Suppressor macrophage treated with lipopolysaccharide for 4 hours (primary cell): Measurements from ENCODE around the gene RFC3.
A peak's percentile ranks its signal among the peaks of the same experiment; 100 is the strongest.

Experiments used
- DNase-seq: peaks from one replicate; pipeline ENCODE4 v3.0.0-alpha.2; 2020

RFC3 gene

DNA sequence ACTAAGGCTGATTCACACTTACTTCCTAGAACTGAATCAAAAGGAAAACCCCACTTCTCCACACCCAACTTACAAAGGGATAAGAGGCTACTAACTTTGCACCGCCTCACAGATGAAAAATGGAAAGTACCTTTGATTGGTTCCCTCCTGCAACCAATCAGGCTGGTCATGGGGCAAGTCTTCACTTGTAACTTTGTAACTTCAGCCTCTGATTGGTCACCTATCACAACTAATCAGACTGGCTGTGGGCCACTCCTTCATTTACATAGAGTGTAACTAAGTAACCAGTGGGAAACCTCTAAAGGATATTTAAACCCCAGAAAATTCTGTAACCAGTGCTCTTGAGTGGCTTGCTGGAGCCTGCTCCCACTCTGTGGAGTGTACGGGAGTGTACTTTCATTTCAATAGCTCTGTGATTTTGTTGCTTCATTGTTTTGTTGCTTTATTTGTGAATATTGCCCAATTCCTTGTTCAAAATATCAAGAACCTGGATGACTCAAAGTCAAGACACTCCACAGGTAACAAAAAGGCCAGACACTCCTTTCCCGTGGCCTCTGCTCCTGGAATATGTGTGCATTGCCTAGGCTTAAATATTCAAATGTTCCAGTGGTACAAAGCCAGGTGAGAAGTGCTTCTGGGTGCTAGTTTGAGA, 50.5 kb downstream of the RFC3 start:
- DNase-seq = peak; percentile 2

DNA sequence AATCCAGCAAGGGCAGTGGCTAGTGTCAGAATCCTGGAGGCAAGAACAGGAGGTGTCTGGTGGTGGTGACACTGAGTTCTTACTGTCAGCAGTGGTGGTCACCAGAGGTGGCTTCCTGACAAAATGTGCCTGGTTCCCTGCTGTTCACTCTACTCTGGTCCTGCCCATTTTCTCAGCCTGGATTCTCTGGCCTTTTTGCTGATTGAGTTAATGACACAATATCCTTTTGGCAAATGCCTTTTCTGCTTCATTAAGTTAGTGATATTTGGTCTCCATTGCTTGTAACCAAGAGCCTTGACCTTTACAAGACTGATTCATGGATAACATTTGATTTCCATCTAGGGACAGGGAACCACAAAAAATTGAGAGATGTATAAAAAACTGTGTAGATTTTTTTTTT, 51.1 kb downstream of the RFC3 start:
- DNase-seq = no peak

DNA sequence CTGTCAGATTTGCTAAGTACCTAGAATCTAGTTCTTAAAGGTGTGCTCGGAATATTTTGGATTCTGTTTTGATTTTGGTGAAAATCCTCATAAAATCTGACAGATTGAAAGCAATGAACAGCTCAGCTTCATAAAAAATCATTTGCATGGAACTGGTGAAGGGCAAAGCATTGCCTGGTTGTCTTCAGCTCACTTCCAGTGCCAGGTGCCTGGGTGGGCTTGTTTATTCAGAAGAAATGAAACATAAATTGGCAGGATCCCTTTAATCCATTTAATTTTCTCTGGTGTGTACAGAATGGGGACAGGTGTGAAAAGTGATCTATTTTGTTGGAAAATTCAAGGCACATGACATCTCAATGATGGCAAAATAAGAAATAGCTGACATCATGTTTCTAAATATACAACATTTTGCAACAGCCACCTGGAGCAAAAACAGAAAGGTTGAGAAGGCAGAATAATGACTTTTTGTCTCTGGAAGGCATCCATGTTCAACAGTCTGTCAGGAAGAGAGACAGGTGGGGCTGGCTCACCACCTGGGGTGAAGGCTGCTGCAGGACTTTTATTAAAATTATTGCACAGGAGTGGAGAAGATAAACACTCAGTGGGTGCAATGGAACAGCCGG, 52.2 kb downstream of the RFC3 start:
- DNase-seq = no peak

DNA sequence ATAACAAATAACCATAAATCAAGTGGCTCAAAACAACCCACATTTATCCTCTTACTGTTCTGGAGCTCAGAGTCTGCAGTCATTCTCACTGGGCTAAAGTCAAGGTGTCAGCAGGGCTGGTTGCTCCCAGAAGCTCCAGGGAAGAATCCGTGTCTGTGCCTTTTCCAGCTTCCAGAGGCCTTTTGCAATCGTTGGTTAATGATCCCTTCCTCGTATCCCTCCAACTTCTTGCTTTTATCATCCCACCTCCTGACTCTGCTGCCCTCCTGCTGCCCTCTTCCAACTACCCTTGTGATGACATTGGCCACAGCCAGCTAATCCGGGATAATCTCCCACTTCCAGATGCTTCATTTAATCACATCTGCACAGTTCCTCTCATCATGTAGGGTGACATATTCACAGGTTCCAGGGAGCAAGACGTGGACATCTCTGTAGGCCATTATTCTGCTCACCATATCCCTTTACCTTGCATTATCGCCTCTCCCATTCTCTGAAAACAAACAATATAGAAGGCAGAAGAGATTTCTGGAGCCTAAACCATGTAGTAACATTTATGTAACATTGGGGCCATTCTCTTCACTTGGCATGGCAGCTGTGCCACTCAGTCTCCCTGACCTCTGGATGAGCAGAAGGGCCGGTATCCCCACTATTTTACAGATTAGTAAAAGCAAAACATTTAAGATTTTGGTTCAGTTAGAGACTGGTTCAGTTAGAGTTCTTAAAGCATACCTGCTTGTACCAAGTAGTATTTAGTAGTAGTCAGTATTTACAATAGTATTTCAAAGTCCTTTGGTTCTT, 53.5 kb downstream of the RFC3 start:
- no peak for DNase-seq

DNA sequence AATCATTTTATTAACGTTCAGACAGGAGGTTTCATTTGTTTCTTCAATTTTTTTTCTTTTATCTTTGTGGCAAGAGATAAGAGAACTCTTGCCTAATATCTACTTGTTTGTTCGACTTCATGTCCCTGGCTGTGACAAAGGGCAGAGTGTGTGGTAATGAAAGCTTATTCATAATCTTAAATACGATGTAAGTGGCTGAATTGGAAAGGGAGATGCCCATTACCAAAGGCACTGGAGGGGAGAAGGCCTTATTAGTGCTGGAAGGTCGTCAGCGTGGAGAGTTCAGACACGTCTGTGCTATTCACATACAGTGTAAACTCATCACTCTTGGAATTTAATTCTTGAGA, 54.0 kb downstream of the RFC3 start:
- no peak for DNase-seq

DNA sequence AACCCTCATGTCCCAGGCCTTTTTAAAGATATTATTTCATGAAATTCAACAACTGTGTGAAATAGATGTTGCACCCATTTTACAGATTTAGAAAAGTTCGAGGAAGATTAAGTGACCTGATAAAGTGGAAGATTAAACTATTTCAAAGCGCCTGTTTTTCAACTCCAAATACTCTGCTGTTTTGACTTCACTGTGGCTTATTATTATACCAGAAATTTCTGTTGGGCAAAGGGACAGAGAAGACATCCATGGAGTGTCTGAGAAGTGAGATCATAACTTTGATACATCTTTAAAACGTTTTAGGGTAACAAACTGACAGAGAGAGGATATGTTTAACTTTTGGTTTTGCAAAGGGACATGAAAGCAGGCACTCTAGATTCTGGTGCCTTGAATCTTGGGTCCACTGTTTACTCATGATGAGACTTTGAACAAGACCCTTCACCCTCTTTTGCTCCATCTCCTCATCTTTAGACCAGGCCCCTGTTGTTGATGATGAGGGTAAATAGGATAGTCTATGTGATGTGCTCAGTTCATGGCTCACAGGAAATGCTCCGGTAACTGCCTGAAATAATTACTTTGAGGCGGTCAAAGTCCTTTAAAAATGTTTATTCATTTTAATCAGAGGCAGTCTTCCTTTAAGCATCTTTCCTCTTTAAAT, 55.4 kb downstream of the RFC3 start:
- no peak for DNase-seq

DNA sequence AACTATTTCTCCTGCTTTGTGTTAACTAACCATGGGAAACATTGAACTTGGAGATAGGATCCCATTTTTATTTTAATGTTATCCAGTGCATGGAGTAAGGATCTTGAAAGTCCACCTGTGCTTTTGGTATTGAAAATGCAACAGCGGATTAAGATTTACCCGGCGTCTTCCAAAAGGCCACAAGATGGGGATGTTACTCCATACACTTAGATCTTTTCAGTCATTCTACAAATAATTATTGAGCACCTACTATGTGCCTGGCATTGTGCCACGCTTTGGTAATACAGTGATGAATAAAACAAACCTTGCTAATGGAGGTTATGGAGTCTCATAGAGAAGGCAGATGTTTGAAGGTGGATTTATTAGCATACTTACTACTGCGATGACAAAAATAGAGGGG, 56.9 kb downstream of the RFC3 start:
- DNase-seq = no peak

DNA sequence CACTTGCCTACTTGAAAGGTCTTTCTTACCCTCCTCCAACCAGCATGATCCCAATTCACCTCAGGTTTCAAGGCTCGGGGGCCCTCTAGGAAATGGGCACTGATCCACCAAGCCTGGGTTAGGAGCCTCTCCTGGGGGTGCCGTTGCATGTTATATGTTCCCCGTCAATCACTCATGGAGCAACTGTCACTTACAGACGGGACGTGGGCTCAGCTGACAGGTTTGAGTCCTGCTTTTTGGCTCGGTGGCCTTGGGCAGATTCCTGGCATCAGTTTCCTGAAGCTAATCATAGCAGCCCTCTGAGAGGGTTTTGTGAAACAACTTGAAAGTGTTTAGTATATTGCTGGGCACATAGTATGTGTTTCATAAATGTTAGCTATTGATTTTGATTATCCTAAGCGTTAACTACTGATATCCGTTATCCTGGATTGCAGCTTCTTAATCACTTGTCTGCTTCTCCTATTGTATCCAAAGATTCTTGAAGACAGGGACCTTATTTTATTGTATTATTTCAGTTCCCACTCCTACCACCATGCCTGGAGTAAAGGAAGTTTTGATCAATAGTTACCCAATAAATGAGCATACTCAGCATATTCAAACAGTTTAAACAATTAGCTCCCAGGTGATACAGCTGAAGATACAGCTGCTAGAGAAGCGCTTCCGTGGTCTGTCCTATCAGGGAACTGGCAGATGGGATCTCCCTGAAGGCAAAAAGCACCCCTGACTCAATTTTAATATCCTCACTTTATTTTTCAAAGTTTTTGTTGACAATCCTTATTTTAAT, 57.9 kb downstream of the RFC3 start:
- no peak for DNase-seq

DNA sequence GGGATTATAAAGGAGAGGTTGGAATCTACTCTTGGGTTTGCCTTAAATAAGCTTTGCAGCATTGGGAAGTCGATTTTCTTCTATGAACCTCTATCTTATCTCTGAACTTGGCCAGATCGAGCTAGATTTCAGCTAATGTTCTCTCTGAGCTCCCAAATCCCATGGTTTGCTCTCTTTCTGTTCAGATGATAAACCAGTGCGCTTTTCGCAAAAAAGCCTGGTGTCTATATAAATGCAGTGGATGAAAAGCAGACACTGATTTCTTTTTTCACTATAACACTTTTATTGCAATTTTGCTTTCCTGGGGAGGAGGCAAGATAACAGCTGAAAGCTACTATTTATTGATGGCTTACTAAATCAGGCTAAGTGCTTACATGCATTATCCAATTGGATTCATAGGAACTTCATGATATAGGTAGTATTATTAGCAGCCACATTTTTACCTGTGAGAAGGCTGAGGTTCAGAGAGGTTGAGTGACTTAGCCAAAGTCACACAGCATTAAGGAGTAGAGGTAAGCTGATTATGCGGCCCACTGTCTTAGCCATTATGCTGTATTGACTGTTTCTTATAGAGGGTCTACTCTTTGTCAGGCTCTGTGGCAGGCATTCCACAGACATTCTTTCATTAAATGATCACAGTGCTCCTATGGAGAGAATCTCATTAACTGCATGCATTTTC, 58.9 kb downstream of the RFC3 start:
- DNase-seq = no peak

DNA sequence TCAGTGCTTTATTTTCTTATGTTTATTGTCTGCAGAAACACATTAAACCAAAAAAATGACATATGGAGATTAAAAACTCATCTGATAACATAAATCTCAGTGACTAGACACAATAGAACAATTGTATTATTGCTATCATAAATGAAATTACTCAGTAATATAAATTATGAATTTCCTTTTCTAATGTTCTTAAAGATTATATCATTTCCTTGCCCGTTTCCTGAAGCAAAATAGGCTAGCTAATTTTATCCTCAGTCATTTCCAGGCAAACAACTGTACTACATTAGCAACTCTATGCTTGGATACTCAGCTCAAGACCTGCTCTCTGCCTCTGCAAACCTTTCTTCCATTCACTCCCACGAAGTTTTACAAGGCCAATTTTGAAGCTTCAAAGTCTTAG, 61.2 kb downstream of the RFC3 start:
- no peak for DNase-seq

DNA sequence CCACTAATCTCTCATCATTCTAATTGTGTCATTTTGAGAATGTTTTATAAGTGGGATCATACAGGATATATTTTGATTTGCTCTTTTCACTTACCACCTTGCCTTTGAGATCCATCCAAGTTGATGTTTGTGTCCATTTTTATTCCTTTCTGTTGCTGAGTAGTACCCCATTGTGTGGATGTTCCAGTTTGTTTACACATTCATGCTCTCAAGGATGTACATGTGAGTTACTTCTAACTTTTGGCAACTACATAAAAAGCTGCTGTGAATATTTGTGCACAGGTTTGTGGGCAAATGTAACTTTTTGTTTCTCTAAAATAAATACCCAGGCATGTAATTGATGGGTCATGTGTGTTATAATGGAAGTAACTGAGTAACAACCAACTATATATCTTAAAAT, 64.9 kb downstream of the RFC3 start:
- DNase-seq = no peak

DNA sequence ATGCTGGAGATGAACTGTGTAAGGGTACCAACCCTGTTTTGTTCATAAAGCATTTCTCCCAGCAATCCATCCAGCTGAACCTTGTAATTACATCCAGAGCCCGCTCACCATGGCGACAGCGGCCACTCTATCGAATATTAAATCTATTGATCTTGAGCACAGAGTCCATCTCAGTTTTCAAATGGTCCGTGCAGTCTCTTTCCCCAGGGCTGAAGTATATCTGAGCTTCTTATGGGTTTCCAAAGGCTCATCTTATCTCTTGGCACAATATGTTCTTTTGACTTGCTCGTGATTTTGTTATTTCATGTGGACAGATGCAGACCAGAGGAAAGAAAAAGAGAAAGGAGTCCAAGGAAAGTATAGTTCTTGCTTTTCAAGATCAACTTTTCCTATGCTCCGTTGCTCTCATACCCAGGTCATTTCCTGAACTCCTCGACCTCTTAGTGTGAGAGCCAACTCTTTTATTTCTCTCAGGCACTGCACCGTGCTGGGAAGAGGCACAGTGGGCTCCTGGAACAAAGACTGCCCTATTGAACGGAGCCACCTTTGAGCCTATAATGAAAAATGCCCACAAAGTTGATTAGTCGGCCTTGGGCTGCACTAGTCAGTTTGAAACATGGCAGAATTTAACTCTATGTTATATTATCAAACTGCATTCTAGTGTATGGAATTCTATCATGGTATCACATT, 66.7 kb downstream of the RFC3 start:
- DNase-seq = no peak
